DND-41 (cell line): ENCODE results near the gene ZSCAN2.
"Not testable (repeated sequence)": the region's sequence is repeated elsewhere in the genome, so short reads cannot be mapped to it uniquely, and the experiment has no call there.

ENCODE experiments used
- ATAC-seq: fragments of 200-7000 bp; cut with Tn5 transposase; 3 replicates; pipeline ENCODE4 v1.9.1; 2021; ENCODE audit warnings: low read depth; ENCODE audit not compliant: insufficient read depth
- DNase-seq: peaks from one replicate; pipeline ENCODE4 v3.0.0-alpha.2; 2020
- H2AFZ ChIP-seq: 2 replicates; pipeline ENCODE4 v1.6.0; 2012; ENCODE audit warnings: low read depth, low read length
- H3K27ac ChIP-seq: 2 replicates; pipeline ENCODE4 v1.5.1; 2012; ENCODE audit warnings: low read length, inconsistent platforms
- H3K27me3 ChIP-seq: fragments of 200-600 bp; sonication (generic); 2 replicates; pipeline ENCODE4 v1.6.0; 2012; ENCODE audit warnings: low read length, mild to moderate bottlenecking, inconsistent platforms; ENCODE audit not compliant: insufficient read depth, poor library complexity
- H3K36me3 ChIP-seq: 2 replicates; pipeline ENCODE4 v1.5.1; 2012; ENCODE audit warnings: low read length, inconsistent platforms; ENCODE audit not compliant: insufficient read depth
- H3K4me1 ChIP-seq: 2 replicates; pipeline ENCODE4 v1.5.1; 2012; ENCODE audit warnings: mild to moderate bottlenecking, low read length; ENCODE audit not compliant: insufficient read depth
- H3K4me2 ChIP-seq: 2 replicates; pipeline ENCODE4 v1.6.0; 2012; ENCODE audit warnings: mild to moderate bottlenecking, moderate library complexity, low read length, inconsistent platforms; ENCODE audit not compliant: insufficient read depth
- H3K4me3 ChIP-seq, 2 experiments: fragments of 200-600 bp in 1 of 2; shearing (Covaris generic) in 1 of 2; 2 replicates each; pipeline ENCODE4 v1.5.1; 2012 to 2016; ENCODE audit warnings: inconsistent platforms in 2 of 2, low read length in 2 of 2, mild to moderate bottlenecking in 2 of 2, low read depth in 1 of 2, moderate library complexity in 1 of 2
- H3K79me2 ChIP-seq: 2 replicates; pipeline ENCODE4 v1.6.0; 2012; ENCODE audit warnings: low read length, inconsistent platforms; ENCODE audit not compliant: insufficient read depth
- H3K9ac ChIP-seq: 2 replicates; pipeline ENCODE4 v1.6.0; 2012; ENCODE audit warnings: low read depth, mild to moderate bottlenecking, inconsistent platforms, low read length, moderate library complexity
- H3K9me3 ChIP-seq: 2 replicates; pipeline ENCODE4 v1.5.1; 2012; ENCODE audit warnings: low read length, moderate library complexity, mild to moderate bottlenecking, inconsistent platforms; ENCODE audit not compliant: insufficient read depth, severe bottlenecking
- H4K20me1 ChIP-seq: 2 replicates; pipeline ENCODE4 v1.6.0; 2012; ENCODE audit warnings: low read length; ENCODE audit not compliant: insufficient read depth
- CTCF ChIP-seq: IDR thresholded peaks from 2 replicates; pipeline ENCODE4 v1.5.1; 2012; ENCODE audit warnings: borderline replicate concordance, low read length, moderate library complexity, mild to moderate bottlenecking; ENCODE audit not compliant: poor library complexity, severe bottlenecking; ENCODE audit errors: extremely low read depth
- EZH2 ChIP-seq: IDR thresholded peaks from 3 replicates; pipeline ENCODE4 v1.6.1; 2012; ENCODE audit warnings: borderline replicate concordance, low read depth, mild to moderate bottlenecking, moderate library complexity, low read length, inconsistent platforms; ENCODE audit not compliant: severe bottlenecking

Gene ZSCAN2

GRCh38 chr15:84633311-84634227 is 32.8 kb downstream of the ZSCAN2 start:
- Histone ChIP-seq H4K20me1 (no peaks in the 10 kb centered on the region), H3K4me2 (peak overlapping the region; percentile 88), H2AFZ (peak overlapping the region; percentile 64), H3K27ac (peak overlapping the region; percentile 47; the same call in 1 of the 2 replicates), H3K9me3 (no peaks in the 10 kb centered on the region), H3K4me3 (peak overlapping the region; percentile 24 to 67), H3K9ac (peak overlapping the region; percentile 63), H3K79me2 (peaks cover 32% of the 10 kb centered on the region), H3K4me1 (peaks cover 49% of the 10 kb centered on the region), H3K36me3 (peaks cover 27% of the 10 kb centered on the region), H3K27me3 (no peaks in the 10 kb centered on the region)
- peak; percentile 43 for DNase-seq
- TF ChIP-seq EZH2 = no peak
- no peak for TF ChIP-seq CTCF
- ATAC-seq = peak; percentile 59

GRCh38 chr15:84634228-84634837 is 33.5 kb downstream of the ZSCAN2 start:
- H3K36me3 ChIP-seq = peaks cover 32% of the 10 kb centered on the region
- H4K20me1 ChIP-seq = no peaks in the 10 kb centered on the region
- peak overlapping the region in 1 of 2 experiments; percentile 67; a peak in 2 of 4 replicates for H3K4me3 ChIP-seq
- DNase-seq (no peak), ATAC-seq (no peak)
- no peaks in the 10 kb centered on the region for H3K27me3 ChIP-seq
- peaks cover 32% of the 10 kb centered on the region for H3K79me2 ChIP-seq
- H3K4me1 ChIP-seq = peaks cover 49% of the 10 kb centered on the region
- no peak overlapping the region for H3K27ac ChIP-seq
- H3K9me3 ChIP-seq = no peaks in the 10 kb centered on the region
- no peak for TF ChIP-seq CTCF
- TF ChIP-seq EZH2 = no peak
- H3K9ac ChIP-seq = peak overlapping the region; percentile 63; the same call in 1 of the 2 replicates
- H2AFZ ChIP-seq = no peak overlapping the region
- H3K4me2 ChIP-seq = peak overlapping the region; percentile 88; the same call in 1 of the 2 replicates

- no peak overlapping the region for H2AFZ ChIP-seq
- no peaks in the 10 kb centered on the region for H3K27me3 ChIP-seq
- H3K27ac ChIP-seq = no peak overlapping the region
- ATAC-seq = no peak
- DNase-seq = no peak
- peak; percentile 13 for TF ChIP-seq CTCF
- TF ChIP-seq EZH2 = no peak
- peaks cover 24% of the 10 kb centered on the region for H3K4me1 ChIP-seq
- no peak overlapping the region for H3K4me3 ChIP-seq
- peaks cover 14% of the 10 kb centered on the region for H3K79me2 ChIP-seq
- H3K9ac ChIP-seq = no peak overlapping the region
- H3K4me2 ChIP-seq = no peak overlapping the region
- no peaks in the 10 kb centered on the region for H3K9me3 ChIP-seq
- H4K20me1 ChIP-seq = no peaks in the 10 kb centered on the region
- H3K36me3 ChIP-seq = peaks cover 66% of the 10 kb centered on the region
These were observed 37.3 kb downstream of the ZSCAN2 start for GRCh38 chr15:84638103-84638502.

- not testable (repeated sequence) for H3K79me2 ChIP-seq, H3K4me2 ChIP-seq, DNase-seq, H3K9me3 ChIP-seq, H3K27ac ChIP-seq, H2AFZ ChIP-seq, H4K20me1 ChIP-seq, H3K9ac ChIP-seq, H3K4me1 ChIP-seq, H3K4me3 ChIP-seq, H3K27me3 ChIP-seq, ATAC-seq
- peaks cover 82% of the 10 kb centered on the region for H3K36me3 ChIP-seq
These were observed 41.1 kb downstream of the ZSCAN2 start for GRCh38 chr15:84641871-84642270.

- H3K27me3 ChIP-seq, H3K4me2 ChIP-seq, H3K4me3 ChIP-seq, H3K9me3 ChIP-seq, H2AFZ ChIP-seq, H3K27ac ChIP-seq, DNase-seq, H4K20me1 ChIP-seq, H3K79me2 ChIP-seq, H3K4me1 ChIP-seq, H3K9ac ChIP-seq, ATAC-seq: not testable (repeated sequence)
- peaks cover 86% of the 10 kb centered on the region for H3K36me3 ChIP-seq
These were observed 41.8 kb downstream of the ZSCAN2 start for GRCh38 chr15:84642640-84643039.
